ENCODE measurements around the gene ERAL1. TPM values are rescaled to one million over a fixed set of nuclear protein-coding genes. Genes with fewer than 3 reads are reported as not detected.

The ERAL1 gene
- total RNA-seq, 1 donor: 38.1 TPM

DNA sequence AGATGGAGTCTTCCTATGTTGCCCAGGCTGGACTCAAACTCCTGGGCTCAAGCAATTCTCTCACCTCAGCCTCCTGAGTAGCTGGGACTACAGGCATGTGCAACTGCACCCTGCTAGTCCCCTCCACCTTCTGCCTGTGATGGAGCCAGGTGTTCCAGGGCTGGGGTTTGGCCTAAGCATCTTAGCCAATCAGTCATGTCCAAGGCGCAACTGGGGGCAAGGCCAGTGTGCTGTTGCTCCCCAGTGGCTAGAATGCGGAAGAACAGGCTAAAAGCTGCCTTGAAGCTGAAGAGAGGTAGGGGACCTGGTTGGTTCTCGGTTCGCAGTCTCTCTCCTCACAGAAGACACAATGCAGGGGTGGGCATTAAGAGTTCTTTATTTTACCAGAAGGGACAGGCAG, 24.2 kb downstream of the ERAL1 start:
- TF ChIP-seq, protein P1, sequence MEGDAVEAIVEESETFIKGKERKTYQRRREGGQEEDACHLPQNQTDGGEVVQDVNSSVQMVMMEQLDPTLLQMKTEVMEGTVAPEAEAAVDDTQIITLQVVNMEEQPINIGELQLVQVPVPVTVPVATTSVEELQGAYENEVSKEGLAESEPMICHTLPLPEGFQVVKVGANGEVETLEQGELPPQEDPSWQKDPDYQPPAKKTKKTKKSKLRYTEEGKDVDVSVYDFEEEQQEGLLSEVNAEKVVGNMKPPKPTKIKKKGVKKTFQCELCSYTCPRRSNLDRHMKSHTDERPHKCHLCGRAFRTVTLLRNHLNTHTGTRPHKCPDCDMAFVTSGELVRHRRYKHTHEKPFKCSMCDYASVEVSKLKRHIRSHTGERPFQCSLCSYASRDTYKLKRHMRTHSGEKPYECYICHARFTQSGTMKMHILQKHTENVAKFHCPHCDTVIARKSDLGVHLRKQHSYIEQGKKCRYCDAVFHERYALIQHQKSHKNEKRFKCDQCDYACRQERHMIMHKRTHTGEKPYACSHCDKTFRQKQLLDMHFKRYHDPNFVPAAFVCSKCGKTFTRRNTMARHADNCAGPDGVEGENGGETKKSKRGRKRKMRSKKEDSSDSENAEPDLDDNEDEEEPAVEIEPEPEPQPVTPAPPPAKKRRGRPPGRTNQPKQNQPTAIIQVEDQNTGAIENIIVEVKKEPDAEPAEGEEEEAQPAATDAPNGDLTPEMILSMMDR (IDR thresholded peaks at IDR 0.05; ENCODE audit: insufficient read depth, low read length): peak; percentile 39
- no peak overlapping the region for H3K4me3 ChIP-seq (ENCODE audit: low read depth, low read length)
- peak; percentile 35 for DNase-seq (ENCODE audit: low read depth)

DNA sequence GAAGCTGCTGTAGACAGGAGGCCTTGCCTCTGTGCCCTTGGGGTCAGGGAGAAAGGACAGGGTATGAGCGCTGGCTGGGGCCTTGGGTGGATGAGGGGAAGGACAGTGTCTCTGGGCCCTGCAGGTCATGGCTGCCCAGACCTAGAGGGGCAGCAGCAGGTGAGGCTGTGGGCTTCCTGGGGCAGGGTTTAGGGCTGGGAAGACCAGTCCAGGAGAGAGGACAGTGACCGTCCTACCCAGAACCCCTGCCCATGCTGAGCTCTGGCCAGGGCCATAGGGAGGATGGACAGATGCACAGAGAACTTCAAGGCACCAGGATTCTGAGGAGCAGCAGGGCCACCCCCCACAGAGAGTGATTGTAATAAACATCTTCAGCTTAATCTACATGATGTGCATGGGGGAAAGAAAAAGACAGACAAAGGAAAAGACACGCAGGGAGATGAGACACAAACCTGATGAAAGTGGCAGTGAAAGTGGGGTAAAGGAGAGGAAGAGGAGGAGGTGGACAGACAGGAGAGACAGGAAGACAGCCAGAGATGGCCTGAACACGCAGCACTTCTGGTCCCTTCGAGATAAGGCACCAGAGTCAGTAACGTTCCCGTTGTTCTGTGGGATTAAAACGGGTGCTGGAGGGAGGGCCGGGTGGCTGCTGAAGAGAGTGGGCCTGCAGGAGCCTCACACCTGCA, 25.2 kb downstream of the ERAL1 start:
- TF ChIP-seq, protein P1 (IDR thresholded peaks at IDR 0.05; ENCODE audit: insufficient read depth, low read length): no peak
- no peak for DNase-seq (ENCODE audit: low read depth)
- H3K4me3 ChIP-seq (ENCODE audit: low read depth, low read length): no peak overlapping the region

DNA sequence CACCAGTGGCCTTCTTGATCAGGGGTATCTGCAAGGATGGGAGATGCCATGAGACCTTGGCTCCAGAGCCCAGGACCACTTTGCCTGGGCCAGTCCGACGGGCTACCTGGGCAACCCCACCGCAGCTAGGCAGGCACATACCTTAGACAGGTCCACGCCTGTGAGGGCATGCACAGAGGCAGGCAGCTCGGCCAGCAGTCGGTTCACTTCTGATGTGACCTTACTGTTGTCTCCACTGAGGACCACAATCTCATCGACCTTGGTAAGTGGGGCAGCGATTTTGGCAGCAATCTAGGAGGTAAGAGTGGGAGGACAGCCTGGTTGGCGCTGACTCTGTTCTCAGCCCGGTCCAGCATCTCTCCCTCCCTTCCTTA, 25.7 kb downstream of the ERAL1 start:
- DNase-seq (ENCODE audit: low read depth): no peak
- no peak overlapping the region for H3K4me3 ChIP-seq (ENCODE audit: low read depth, low read length)
- TF ChIP-seq, protein P1 (IDR thresholded peaks at IDR 0.05; ENCODE audit: insufficient read depth, low read length): no peak

DNA sequence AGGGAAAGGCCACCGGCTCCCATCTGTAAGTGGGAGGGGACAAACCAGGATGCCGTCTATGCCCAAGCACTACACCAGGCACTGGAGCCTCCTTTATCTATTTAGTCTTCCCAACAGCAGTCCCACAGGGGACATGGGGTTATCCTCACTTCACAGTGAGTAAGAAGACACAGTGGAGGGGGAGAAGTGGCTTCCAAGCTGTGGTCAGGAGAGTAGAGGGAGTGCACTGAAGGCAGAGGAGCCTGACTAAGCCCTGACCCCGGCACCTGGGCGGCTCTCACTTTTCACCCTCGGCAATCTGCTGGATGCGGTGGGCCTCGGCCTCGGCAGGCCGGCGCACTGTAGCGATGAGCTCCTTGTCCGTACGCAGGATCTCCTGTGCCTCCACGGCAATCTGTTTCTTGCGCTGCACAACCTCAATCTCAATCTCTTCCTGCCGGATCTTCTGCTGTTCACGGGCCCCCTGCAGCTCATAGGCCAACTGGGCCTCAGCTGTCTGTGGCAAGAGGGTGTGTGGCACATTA, 26.8 kb downstream of the ERAL1 start:
- H3K4me3 ChIP-seq (ENCODE audit: low read depth, low read length): no peak overlapping the region
- TF ChIP-seq, protein P1 (IDR thresholded peaks at IDR 0.05; ENCODE audit: insufficient read depth, low read length): no peak
- no peak for DNase-seq (ENCODE audit: low read depth)

DNA sequence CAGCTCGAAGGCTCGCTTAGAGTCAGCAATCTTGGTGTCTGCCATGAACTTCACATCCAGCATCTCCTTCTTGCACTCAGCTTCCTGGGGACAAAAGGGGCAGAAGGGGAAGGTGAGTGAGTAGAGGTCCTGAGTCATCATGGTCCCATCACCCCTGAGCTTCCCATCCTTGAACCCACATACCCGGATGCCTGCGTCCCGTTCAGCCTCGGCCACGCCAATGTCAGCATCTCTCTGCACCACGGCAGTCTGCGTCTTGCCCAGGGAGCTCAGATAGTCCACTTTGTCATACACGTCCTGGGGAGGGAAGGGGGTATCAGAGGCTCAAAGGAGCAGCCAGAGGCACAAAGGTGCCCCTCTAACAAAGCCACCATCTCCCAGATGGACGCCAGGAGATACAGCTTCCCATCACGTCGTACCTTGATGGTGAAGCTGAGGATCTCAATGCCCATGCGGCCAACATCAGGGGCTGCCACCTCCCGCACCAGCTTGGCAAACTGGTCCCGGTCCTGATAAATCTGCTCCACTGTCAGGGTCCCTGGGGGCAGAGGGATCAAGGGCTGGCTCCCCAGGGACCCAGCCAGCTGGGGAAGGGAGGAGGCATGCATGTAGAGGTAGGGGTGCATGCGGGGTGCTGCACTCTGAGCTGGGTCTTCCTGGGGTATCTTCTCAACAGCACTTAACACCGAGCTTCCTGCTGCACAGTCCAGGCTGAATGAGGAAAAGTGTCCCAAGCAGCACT, 27.5 kb downstream of the ERAL1 start:
- no peak for DNase-seq (ENCODE audit: low read depth)
- TF ChIP-seq, protein P1 (IDR thresholded peaks at IDR 0.05; ENCODE audit: insufficient read depth, low read length): no peak

DNA sequence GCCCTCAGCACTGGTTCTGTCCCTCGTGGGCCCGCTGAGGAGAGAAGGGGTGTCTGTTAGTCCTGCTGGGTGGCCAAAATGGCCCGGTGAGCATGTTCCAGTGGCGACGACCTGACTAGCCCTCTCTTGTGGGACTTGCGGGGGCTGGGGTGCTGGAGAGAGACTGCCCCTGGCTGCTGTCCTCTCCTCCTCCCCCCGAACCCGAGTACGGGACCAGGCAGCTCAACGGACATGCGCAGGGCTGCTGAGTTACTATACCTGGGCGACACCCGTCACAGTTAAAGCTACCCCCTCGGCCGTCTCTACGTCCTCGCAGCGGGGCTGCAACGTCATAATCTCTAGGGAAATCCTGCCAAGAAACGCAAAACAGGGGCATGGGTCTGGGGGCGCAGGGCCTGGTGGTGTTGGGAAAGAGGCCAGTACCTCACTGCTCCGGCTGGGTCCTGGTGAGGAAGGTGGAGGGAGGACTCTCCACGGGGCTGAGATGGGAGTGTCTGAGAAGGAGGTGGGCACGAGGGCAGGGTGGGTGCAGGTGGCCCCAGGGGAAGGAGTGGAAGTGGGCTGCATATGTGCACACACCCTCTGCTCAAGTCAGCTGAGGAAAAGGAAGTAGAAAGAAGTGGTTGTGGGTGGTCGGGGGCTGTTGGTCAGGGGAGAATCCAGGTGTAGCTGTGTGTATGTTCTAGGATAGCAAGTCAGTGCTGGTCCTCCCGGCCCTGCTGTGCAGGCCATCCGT, 29.3 kb downstream of the ERAL1 start:
- TF ChIP-seq, protein P1 (IDR thresholded peaks at IDR 0.05; ENCODE audit: insufficient read depth, low read length): no peak
- DNase-seq (ENCODE audit: low read depth): no peak
- H3K4me3 ChIP-seq (ENCODE audit: low read depth, low read length): no peak overlapping the region

More for the DNA sequence above, 27.5 kb downstream of the ERAL1 start:
- no peak overlapping the region for H3K4me3 ChIP-seq (ENCODE audit: low read depth, low read length)

Measured in fibroblast of the aortic adventitia (primary cell).